ENCODE results near the gene MTMR2.

The MTMR2 gene

DNA sequence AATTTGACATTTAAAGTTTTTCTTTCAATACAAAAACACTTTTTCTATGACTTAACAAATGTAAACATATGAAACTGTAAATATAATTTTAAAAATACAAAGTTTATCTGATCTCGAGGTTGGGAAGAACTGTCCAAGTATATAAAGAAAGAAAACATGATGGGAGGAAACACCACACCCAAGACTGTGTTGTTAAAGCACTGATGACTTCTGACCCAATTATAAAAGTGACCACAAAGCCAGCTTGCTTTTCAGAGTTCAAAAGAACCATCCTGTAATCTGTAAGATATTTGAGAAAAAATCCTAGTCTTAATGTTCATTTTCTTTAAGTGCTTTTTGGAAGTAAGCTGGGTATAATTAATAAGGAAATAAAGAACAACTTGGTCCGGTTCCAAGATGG, 118.0 kb downstream of the MTMR2 start:
- TF ChIP-seq, protein P1, sequence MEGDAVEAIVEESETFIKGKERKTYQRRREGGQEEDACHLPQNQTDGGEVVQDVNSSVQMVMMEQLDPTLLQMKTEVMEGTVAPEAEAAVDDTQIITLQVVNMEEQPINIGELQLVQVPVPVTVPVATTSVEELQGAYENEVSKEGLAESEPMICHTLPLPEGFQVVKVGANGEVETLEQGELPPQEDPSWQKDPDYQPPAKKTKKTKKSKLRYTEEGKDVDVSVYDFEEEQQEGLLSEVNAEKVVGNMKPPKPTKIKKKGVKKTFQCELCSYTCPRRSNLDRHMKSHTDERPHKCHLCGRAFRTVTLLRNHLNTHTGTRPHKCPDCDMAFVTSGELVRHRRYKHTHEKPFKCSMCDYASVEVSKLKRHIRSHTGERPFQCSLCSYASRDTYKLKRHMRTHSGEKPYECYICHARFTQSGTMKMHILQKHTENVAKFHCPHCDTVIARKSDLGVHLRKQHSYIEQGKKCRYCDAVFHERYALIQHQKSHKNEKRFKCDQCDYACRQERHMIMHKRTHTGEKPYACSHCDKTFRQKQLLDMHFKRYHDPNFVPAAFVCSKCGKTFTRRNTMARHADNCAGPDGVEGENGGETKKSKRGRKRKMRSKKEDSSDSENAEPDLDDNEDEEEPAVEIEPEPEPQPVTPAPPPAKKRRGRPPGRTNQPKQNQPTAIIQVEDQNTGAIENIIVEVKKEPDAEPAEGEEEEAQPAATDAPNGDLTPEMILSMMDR (IDR thresholded peaks at IDR 0.05; ENCODE audit: low read depth, low read length), result no peak
- no peak for DNase-seq (ENCODE audit: extremely low read depth, low read depth)

DNA sequence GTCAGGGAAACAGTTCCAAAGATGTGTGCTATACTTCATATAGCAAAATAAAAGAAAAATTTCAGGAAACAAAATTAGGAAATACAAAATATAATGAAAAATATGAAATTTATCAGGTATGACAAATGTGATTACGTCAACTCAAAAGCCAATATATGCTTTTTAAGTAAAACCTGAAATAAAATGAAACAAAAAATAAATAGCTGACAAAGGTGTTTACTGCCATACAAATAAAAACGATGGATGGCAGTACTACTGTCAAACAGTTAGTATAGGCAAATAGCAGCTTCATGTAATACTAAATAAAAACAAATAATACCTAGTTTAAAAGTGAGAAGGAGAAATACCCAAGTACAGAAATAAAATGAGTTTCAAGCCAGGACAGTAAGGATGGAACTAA, 119.9 kb downstream of the MTMR2 start:
- DNase-seq (ENCODE audit: extremely low read depth, low read depth), result no peak
- TF ChIP-seq, protein P1 (IDR thresholded peaks at IDR 0.05; ENCODE audit: low read depth, low read length), result no peak

DNA sequence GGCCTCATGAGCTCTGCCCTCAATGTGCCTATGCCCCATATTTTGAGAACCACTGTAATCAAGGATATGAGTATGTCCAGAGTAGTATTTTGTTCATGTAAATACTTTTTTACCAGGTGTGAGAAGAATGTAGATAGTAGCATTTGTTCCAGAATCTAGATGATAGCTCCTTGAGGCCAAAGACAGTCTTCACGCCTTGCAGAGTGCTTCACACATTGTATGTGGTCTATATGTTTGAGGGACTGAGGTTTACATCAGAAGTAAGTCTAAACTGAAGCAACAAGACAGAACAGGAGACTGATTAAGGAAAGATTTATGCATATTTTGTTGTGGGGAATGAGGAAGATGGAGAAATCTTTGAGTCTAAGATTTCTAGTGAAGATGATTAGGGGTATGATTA, 121.1 kb downstream of the MTMR2 start:
- DNase-seq (ENCODE audit: extremely low read depth, low read depth), result no peak
- TF ChIP-seq, protein P1 (IDR thresholded peaks at IDR 0.05; ENCODE audit: low read depth, low read length), result no peak

DNA sequence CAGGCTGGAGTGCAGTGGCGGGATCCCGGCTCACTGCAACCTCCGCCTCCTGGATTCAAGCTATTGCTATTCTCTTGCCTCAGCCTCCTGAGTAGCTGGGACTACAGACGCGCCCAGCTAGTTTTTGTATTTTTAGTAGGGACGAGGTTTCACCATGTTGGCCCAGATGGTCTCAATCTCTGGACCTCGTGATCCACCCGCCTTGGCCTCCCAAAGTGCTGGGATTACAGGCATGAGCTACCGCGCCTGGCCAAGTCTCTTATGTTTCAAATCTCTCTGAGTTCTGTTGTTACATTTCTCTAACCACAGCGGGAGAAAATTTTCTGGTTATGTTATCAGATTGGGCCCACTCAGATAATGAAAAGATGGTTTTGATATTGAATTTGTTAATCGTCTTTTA, 123.5 kb downstream of the MTMR2 start:
- TF ChIP-seq, protein P1 (IDR thresholded peaks at IDR 0.05; ENCODE audit: low read depth, low read length), result no peak
- DNase-seq (ENCODE audit: extremely low read depth, low read depth), result no peak

- TF ChIP-seq, protein P1 (IDR thresholded peaks at IDR 0.05; ENCODE audit: low read depth, low read length), result no peak
- DNase-seq (ENCODE audit: extremely low read depth, low read depth), result no peak
Observed at GRCh38 chr11:95799546-95799945, 124.4 kb downstream of the MTMR2 start.

- DNase-seq (ENCODE audit: extremely low read depth, low read depth), result no peak
- TF ChIP-seq, protein P1 (IDR thresholded peaks at IDR 0.05; ENCODE audit: low read depth, low read length), result no peak
Observed at GRCh38 chr11:95796501-95796900, 127.4 kb downstream of the MTMR2 start.

DNA sequence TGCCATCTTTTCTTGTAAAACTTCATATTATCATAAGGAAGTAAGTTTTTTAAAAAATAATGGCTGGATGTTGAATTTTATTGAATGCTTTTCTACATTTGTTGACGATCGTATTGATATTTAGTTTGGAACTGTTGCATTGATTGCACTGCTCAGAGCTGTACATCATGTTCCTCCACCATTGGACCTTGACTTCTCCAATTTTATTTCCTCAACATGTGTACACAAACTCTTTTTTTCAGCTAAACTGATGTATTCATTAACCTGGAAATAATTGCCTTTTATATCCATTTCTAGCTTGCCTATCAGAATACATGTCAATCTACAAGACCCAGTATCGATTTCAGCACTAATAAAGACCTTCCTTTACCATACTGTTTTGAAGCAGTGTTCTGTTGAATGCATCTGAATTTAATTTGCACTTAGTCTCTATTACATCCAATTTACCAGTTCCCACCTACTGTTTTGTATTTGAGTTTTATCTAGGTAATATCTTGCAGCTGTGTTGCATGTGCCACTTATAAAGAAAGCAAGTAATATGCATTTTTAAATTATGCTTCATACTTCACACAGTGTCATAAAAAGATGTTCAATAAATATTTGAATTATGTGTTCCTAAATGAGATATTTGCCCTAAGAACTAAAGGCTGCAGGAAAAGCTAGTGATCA, 128.1 kb downstream of the MTMR2 start:
- DNase-seq (ENCODE audit: extremely low read depth, low read depth), result no peak
- TF ChIP-seq, protein P1 (IDR thresholded peaks at IDR 0.05; ENCODE audit: low read depth, low read length), result no peak

All from AG09319 (cell line).